HG02870 (cell line): Measurements from ENCODE around the gene BBS5.

Experiments used
- ATAC-seq: cut with Tn5 transposase; IDR thresholded peaks from one replicate; pipeline ENCODE4 v1.9.1; 2021; ENCODE audit warnings: mild to moderate bottlenecking, moderate library complexity; ENCODE audit not compliant: unreplicated experiment

Gene BBS5

DNA sequence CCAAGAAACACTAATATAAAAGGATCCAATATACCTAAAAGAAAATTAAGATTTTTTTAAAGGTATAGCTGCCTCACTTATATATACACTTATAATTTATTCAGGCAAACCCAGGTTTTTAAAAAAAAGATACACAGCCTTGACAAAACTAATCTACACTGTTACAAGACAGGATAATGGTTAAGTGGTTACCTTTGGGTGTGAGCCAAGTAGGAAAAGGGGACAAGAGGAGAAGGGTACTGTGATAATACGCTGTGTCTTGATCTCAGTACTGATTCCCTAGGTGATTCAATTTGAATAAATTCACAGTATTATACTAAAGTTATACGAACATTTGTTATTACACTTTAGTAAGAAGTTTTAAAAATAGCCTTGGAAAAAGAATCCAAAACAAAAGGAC is 60.9 kb downstream of the BBS5 start:
- no peak for ATAC-seq

DNA sequence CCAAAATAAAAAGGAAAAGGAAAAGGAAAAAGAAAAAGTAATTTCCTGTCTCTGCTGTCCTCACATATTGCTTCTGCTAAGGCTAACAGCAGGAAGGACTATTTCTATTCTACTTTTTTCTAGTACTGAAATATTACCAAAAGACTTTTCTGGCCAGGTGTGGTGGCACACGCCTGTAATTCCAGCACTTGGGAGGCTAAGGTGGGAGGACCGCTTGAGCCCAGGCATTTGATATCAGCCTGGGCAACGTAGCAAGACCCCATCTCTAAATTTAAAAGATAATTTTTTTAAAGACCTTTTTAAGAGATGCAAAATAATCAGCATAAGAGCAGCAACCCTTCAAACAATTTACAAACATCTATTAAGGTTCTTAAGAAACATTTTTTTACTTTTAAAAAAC is 63.1 kb downstream of the BBS5 start:
- no peak for ATAC-seq

DNA sequence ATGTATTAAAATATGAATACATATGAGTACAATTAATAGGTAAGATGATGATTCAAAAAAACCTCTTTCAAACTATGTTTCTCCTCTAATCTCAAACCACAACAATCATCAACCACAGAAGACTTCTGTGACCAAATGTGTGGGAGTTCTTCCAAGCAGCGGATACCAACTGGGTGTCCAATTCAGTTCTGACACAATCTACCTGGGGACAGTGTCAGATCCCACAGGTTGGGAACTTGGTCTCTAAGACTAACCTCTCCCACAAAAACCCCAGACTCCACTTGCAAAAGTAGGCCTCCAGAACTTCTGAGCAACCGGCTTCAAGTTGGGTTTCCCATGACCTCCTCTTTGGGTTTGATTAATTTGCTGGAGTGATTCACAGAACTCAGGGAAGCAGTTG is 67.5 kb downstream of the BBS5 start:
- ATAC-seq: no peak
